HepG2 (cell line): ENCODE measurements around the gene CD300A. TPM values are rescaled to one million over a fixed set of nuclear protein-coding genes. Genes with fewer than 3 reads are reported as not detected.

Experiments used
- ARHGAP35 ChIP-seq: sonication (generic); formaldehyde crosslinking; IDR thresholded peaks from 2 replicates; pipeline ENCODE4 v1.9.0; 2022; ENCODE audit warnings: mild to moderate bottlenecking, inconsistent platforms, moderate library complexity, missing genetic modification reagents, borderline replicate concordance
- ARID3A ChIP-seq: IDR thresholded peaks from 2 replicates; pipeline ENCODE4 v1.6.1; 2012; ENCODE audit warnings: low read depth, low read length, improper control_type of control experiment
- GZF1 ChIP-seq: sonication (generic); formaldehyde crosslinking; IDR thresholded peaks from 2 replicates; pipeline ENCODE4 v1.5.1; 2020; ENCODE audit warnings: mild to moderate bottlenecking, missing genetic modification reagents
- HES4 ChIP-seq: sonication (generic); formaldehyde crosslinking; IDR thresholded peaks from 2 replicates; pipeline ENCODE4 v1.9.0; 2021; ENCODE audit warnings: mild to moderate bottlenecking, missing genetic modification reagents, borderline replicate concordance
- HMGXB3 ChIP-seq: sonication (generic); formaldehyde crosslinking; IDR thresholded peaks from 2 replicates; pipeline ENCODE4 v1.4.0; 2020; ENCODE audit warnings: missing genetic modification reagents, borderline replicate concordance
- KDM5A ChIP-seq: fragments of 200-600 bp; sonication (generic); IDR thresholded peaks from 2 replicates; pipeline ENCODE4 v1.7.0; 2018; ENCODE audit warnings: antibody characterized with exemption, mild to moderate bottlenecking, low read length, borderline replicate concordance
- SAFB2 ChIP-seq: sonication (generic); formaldehyde crosslinking; IDR thresholded peaks from 2 replicates; pipeline ENCODE4 v1.5.1; 2020; ENCODE audit warnings: missing genetic modification reagents, low read depth, mild to moderate bottlenecking, borderline replicate concordance
- TCF7L2 ChIP-seq: IDR thresholded peaks from 2 replicates; pipeline ENCODE4 v1.6.1; 2011; ENCODE audit warnings: mild to moderate bottlenecking, low read depth, low read length, moderate library complexity
- TFDP1 ChIP-seq: IDR thresholded peaks from 2 replicates; pipeline ENCODE4 v1.6.1; 2016; ENCODE audit warnings: missing compliant biosample characterization, missing genetic modification reagents, borderline replicate concordance
- THAP7 ChIP-seq: sonication (generic); formaldehyde crosslinking; IDR thresholded peaks from 2 replicates; pipeline ENCODE4 v1.8.1; 2023; ENCODE audit warnings: mild to moderate bottlenecking, missing genetic modification reagents
- YEATS4 ChIP-seq: sonication (generic); formaldehyde crosslinking; IDR thresholded peaks from 2 replicates; pipeline ENCODE4 v1.4.0; 2020; ENCODE audit warnings: missing genetic modification reagents, borderline replicate concordance
- ZNF160 ChIP-seq: sonication (generic); formaldehyde crosslinking; IDR thresholded peaks from 2 replicates; pipeline ENCODE4 v1.8.0; 2022; ENCODE audit warnings: mild to moderate bottlenecking, inconsistent platforms, missing genetic modification reagents
- ZNF562 ChIP-seq: sonication (generic); formaldehyde crosslinking; IDR thresholded peaks from 2 replicates; pipeline ENCODE4 v1.8.0; 2022; ENCODE audit warnings: missing genetic modification reagents, borderline replicate concordance
- ZNF589 ChIP-seq: sonication (generic); formaldehyde crosslinking; conservative IDR thresholded peaks from 2 replicates; pipeline ENCODE4 v1.8.0; 2022; ENCODE audit warnings: mild to moderate bottlenecking, moderate library complexity, missing genetic modification reagents
- ZNF704 ChIP-seq: sonication (generic); formaldehyde crosslinking; IDR thresholded peaks from 2 replicates; pipeline ENCODE4 v1.8.1; 2023; ENCODE audit warnings: mild to moderate bottlenecking, inconsistent platforms, moderate library complexity, missing genetic modification reagents, borderline replicate concordance
- ZSCAN30 ChIP-seq: sonication (generic); formaldehyde crosslinking; IDR thresholded peaks from 2 replicates; pipeline ENCODE4 v1.5.0; 2020; ENCODE audit warnings: mild to moderate bottlenecking, missing genetic modification reagents
- ZSCAN5A ChIP-seq: sonication (generic); formaldehyde crosslinking; IDR thresholded peaks from 2 replicates; pipeline ENCODE4 v1.8.0; 2022; ENCODE audit warnings: mild to moderate bottlenecking, missing genetic modification reagents, borderline replicate concordance
- polyA plus RNA-seq, 8 experiments: library from polyadenylated mRNA; depleted of rRNA in 3 of 8; stranded (reverse) in 7 of 8; unstranded in 1 of 8; fragments of >200 nt; fragmentation: Illumina TruSeq in 4 of 8; extraction: Trizol in 4 of 8; gene quantifications; 2 replicates each; pipeline versions ENCODE4 v1.2.1 to v1.2.3, GENCODE V29; 2011 to 2016; ENCODE audit warnings: low read depth in 4 of 8, missing spikeins in 1 of 8, mixed read lengths in 1 of 8; ENCODE audit not compliant: insufficient read depth in 1 of 8
- total RNA-seq, 5 experiments: library from RNA; depleted of rRNA; stranded (reverse); fragments of >200 nt; fragmentation: Illumina TruSeq; extraction: Trizol; gene quantifications; 2 replicates each; pipeline ENCODE4 v1.2.3, GENCODE V29; 2016; ENCODE audit warnings: low read depth in 1 of 5

CD300A gene
- total and polyA plus RNA-seq, 2 of the 13 experiments (the other 11 are each of a cell fraction or from before 2014, with no cell fraction given), result not detected

- no peak for TF ChIP-seq ZNF160 (CRISPR knock-in tag)
- TF ChIP-seq KDM5A, result no peak
- TF ChIP-seq HES4 (CRISPR knock-in tag), result 0 out of 2 replicates have a peak, but pooled peaks have one; percentile 33
- TF ChIP-seq GZF1, result no peak
- no peak for TF ChIP-seq ZSCAN5A (CRISPR knock-in tag)
- no peak for TF ChIP-seq TFDP1 (CRISPR knock-in tag)
- no peak; the same call in 1 of the 2 replicates for TF ChIP-seq THAP7 (CRISPR knock-in tag)
- no peak for TF ChIP-seq TCF7L2
- no peak for TF ChIP-seq ARHGAP35 (CRISPR knock-in tag)
- no peak for TF ChIP-seq HMGXB3 (CRISPR knock-in tag)
- TF ChIP-seq ZNF704, result peak; percentile 36; the same call in 1 of the 2 replicates
- TF ChIP-seq SAFB2 (CRISPR knock-in tag), result peak; percentile 12; the same call in 1 of the 2 replicates
- 0 out of 2 replicates have a peak, but pooled peaks have one; percentile 76 for TF ChIP-seq ZNF589 (CRISPR knock-in tag)
- no peak for TF ChIP-seq ZNF562
- no peak for TF ChIP-seq YEATS4 (CRISPR knock-in tag)
- TF ChIP-seq ARID3A, result no peak
- no peak for TF ChIP-seq ZSCAN30
These were observed 39.8 kb upstream of the CD300A start (continued) for GRCh38 chr17:74426551-74427047.
